Left kidney (tissue), 2 donors: ENCODE results near the gene MTF1. TPM values are rescaled to one million over a fixed set of nuclear protein-coding genes. Genes with fewer than 3 reads are reported as not detected.
"Not testable (repeated sequence)": the region's sequence is repeated elsewhere in the genome, so short reads cannot be mapped to it uniquely, and the experiment has no call there.

Experiments used
- DNase-seq: peaks from one replicate; pipeline ENCODE4 v3.0.0-alpha.2; 2013
- polyA plus RNA-seq: library from polyadenylated mRNA; unstranded; fragments of 120-200 nt; gene quantifications from one replicate; pipeline ENCODE4 v1.2.1, GENCODE V29; 2013; ENCODE audit not compliant: insufficient read length

Gene MTF1
- polyA plus RNA-seq, 1 donor: 9.5 TPM

DNA sequence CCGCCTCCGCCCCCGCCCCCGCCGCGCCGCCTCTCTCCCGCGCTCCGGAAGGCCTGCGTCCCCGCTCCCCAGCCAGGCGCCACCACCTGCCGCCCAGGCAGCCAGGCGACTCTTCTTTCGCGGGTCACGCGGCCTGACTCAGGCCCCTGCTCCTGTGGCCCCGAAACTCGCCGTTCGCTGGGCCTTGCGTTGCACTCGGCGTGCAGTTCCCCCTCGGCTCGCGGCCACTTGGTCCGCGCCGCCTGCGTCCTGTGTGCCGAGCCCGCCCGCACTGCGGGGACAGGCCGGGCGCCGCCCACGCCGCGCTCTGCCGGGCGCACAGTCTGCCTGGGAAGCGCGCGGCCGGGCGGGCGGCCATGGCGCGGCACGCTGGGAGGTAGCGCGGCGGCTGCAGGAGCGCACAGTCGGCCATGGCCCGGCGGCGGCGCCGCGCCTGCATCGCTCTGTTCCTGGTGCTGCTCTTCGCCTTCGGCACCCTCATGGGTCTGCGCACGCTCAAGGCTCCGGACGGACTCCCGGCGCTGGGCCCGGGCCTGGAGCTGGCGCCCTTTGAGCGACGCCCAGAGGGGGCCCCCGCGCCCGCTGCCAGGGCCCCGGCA, 65.5 kb downstream of the MTF1 start, which contains the start of gene MANEAL:
TSS of gene MANEAL (plus strand) at position 75 of the 599 bp plus-strand sequence. CDS start at position 411, 336 bp downstream.
- no peak for DNase-seq

DNA sequence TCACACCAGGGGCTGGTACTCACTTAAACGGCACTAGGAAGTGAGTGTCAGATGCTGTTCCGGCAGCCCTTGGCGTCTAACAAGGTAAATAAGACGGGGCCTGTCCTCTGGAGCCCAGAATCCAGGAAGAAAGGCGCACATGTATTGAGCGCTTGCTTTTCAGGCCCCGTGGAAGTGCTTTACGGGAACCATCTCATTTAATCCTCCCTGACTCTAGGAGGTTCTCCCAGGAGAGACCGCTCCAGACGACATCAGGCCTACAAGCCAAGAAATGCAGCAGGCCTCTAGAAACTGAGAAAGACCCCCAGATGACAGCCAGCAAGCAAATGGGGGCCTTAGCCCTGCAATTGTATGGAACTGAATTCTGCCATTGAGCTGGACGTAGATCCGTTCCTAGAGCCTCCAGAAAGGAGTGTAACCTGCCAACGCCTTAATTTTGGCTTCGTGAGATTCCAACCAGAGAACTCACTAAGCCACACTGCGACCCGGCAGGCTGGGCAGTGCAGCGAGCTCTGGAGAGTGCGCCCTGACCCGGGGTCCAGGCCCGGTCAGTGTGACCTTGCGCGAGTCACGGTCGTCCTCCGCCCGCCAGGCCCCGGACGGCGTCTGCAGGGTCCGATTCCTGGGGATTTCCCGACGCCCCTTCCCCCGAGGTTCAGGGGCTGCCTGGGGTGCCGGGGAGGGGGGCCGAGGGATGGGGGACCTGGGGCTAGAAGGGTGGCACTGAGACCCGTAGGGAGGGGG, 66.3 kb downstream of the MTF1 start:
- DNase-seq: no peak

- no peak for DNase-seq
These were observed 76.9 kb downstream of the MTF1 start for GRCh38 chr1:37782491-37782890.

DNA sequence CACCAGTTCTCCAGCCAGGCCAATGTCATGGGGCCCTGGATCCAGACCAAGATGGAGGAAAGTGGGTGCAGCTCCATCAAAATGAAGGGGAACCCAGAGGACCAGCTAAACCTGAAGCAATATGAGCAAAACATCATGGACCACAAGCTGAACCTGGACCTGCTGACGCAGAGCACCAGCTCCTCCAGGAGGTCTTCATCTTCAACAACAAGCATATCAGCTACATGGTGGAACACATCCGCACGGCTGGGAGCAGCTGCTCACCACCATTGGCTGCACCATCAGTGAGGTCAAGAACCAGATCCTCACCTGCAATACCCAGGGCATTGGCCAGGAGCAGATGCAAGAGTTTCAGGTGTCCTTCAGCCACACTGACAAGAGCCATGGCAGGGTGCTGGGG, 80.7 kb downstream of the MTF1 start:
- DNase-seq: no peak

DNA sequence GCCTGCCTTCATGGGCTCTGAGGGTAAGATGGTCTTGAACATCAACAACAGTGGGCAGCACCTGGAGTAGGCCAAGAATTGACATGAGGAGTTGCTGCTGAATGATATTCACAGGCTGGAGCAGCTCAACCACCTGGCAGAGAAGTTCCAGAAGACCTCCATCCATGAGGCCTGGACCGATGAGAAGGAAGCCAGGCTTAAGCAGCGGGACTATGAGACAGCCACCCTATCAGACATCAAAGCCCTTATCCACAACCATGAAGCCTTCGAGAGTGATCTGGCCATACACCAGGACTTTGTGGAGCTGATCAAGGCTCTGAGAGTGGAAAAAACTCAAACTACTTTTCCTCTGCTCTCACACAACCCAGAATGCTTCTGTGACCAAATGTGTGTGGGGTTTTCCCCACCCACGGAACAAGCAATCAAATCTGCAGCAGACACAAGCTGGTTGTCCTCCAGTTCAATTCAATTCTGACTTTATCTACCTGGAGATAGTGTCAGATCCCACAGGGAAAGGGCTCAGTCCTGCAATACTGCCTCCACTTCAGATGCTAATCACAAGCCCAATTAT, 82.4 kb downstream of the MTF1 start:
- no peak for DNase-seq

- DNase-seq: not testable (repeated sequence)
These were observed 88.0 kb downstream of the MTF1 start for GRCh38 chr1:37771440-37771839.

- no peak for DNase-seq
These were observed 91.9 kb downstream of the MTF1 start for GRCh38 chr1:37767488-37767887.

DNA sequence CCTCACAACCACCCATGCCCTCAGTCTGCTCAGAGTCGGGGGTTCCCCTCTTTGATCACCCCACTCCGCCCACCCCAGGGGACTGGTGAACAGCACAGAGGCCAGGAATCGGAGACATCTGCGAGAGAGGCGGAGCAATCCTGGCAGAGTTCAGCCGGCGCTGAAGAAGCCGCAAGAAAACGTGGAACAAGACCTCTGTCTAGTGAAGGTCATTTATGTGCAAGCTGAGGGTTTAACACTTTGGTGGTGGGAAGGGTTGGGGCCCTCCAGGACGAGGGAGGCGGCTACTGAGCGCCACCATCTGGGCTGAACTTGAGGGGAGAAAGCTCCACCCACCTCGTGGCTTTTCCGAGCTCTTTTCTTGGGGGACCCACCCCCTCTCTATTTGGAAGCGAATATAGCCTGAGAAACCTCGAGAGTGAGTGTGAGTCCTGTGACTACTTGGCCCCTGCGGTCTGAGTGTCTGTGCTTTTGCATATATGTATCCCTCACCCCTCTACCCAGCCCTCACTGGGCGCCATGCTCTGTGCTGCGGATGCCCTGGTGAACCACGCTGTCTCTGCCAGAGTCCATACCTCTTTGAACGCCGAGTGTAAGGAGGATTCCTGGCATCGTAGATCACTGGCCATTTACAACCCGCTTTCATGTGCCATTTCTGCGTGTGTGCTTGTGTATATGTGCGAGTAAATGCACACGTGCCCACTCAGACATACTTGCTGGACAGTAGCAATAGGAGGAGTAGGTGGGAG, 93.3 kb downstream of the MTF1 start:
- DNase-seq: no peak

DNA sequence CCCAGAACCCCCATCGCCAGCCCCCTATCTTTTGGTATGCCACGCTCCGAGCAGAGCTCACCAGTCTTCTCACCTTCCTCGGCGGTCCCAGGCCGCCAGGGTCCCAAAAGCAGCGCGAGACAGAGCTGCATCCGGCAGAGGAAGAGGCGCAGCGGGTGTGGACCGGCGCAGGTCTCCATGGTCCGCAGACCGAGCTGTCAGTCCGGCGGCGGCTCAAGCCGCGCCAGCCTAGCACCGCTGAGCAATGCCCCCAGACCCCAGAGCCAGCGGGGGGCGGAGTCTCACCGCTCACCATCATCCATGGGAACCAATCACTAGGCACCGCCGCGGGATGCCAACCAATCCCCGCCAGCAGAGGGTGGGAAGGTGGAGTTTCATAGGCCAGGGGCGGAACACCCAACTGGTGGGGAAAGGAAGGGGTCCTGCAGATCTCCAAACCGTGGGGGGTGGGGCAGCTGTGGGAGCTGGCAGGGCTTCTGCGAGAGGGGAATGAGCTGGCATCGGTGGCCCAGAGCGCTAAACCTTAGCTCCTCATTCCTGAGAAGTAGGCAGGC, 94.4 kb downstream of the MTF1 start, which contains the start of gene EPHA10:
TSS of gene EPHA10 (minus strand) at position 233 of the 554 bp plus-strand sequence. CDS start at position 179, 54 bp downstream.
- DNase-seq: no peak

DNA sequence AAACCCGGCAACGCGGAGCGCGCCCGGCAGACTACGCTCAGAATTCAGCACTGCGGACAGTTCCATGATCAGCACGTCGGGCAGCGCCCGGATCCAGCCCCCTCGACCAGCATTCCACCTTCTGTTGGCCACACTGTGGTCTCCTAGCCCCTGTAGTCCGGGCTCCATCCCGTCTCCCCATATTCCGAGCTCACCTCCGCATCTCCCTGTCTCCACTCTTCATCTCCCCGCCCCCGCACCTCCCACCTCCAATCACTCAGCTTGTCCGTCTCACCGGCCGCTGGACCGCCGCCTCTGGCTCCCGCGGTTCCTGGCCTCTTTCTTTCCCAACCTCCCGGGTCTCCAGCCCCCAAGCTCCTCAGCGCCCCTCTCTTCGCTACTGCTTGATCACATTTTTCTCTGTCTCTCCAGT, 95.0 kb downstream of the MTF1 start:
- DNase-seq: peak; percentile 66

DNA sequence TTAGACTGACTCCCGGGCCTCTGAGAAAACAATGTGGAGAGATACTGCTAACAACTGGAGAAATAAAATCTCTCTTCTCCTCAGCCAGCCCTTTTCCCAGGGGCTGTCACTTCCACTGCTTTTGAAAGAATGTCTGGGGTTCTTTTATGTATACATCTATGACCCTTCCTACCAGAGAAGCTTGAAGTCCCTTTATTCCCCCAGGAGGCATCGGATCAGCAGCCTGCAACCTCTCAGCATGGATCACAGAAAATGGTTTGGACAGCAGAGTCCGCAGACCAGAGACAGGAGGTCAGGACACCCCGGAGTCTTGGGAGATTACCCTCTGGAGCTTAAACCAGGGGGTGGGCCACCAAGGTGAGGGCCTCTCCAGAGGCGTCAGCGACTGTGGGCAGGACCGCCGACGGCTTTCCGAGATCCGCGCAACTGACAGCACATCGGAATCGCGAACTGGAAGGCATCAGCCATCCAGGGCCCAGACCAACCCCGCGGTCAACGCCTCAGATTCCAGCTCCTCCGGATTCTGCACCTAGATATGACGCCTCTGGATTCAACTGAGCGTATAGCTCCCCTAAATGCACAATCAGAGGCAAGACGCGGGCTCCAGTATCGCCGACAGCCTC, 95.5 kb downstream of the MTF1 start:
- no peak for DNase-seq

DNA sequence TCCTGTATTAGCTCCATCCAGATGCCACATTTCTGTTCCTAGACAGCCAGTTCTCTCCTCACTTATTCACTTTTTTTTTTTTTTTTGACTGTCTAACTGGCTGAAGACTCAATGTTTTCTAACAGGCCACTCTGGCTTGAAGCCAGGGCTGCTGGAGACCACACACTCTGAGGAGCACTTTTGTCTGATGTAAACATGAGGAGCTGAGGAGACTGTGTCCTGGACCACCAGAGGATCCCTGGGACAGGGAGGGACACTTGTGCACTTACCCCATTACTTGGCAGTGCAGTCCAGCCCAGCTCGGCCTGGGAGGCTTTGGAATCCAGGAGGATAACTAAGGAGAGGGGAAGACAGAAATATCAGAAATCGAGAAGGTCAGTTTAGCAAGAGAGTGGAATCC, 96.9 kb downstream of the MTF1 start:
- DNase-seq: no peak

DNA sequence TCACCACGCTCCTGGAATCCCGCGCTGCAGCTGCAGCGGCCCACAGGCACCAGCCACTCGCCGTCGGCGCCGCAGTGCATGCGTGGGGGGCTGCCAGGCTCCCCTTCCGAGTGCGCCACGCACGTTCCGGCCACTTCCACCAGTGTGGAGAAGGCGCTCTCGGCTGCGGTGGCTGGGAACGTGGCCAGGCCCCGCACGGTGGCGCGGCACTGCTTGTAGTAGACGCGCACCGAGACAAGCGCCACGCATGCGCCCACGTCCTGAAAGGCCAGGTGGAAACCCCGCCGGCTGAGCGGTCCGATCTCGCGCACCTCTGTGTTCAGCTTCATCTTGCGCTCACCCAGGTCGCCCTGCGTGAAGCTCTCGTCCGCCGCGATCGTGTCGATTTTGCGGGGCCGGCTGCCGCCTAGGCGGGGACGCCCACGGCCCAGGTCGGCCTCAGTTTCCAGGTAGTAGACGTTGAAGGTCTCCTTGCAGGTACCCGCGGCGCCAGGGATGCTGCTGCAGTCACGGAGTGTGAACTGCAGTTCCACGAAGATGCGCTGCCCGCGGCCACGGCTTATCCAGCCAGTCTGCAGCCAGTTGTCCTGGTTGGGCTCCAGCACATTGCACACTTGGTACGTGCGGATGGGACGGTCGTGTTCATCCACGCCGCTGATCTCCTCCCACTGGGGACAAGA, 97.8 kb downstream of the MTF1 start:
- no peak for DNase-seq

Other genes starting within 250 kb of the MTF1 start
- 5.9 TPM for gene RSPO1, start 224.7 kb downstream of the MTF1 start, polyA plus RNA-seq
- gene CDCA8, start 167.1 kb downstream of the MTF1 start, polyA plus RNA-seq: 25.6 TPM
- gene EPHA10, start 94.5 kb downstream of the MTF1 start, polyA plus RNA-seq: 0.23 TPM
- gene MANEAL, start 65.7 kb downstream of the MTF1 start, polyA plus RNA-seq: 3.6 TPM
- gene C1orf122, start 51.8 kb downstream of the MTF1 start, polyA plus RNA-seq: 20.2 TPM
- 11.7 TPM for gene YRDC, start 51.4 kb downstream of the MTF1 start, polyA plus RNA-seq
- gene INPP5B, start 87.5 kb upstream of the MTF1 start, polyA plus RNA-seq: 33.1 TPM
- 120 TPM for gene SF3A3, start 130.4 kb upstream of the MTF1 start, polyA plus RNA-seq
- 20.5 TPM for gene FHL3, start 145.9 kb upstream of the MTF1 start, polyA plus RNA-seq
- gene UTP11, start 153.1 kb upstream of the MTF1 start, polyA plus RNA-seq: 42.7 TPM
- gene POU3F1, start 187.2 kb upstream of the MTF1 start, polyA plus RNA-seq: 0.63 TPM